GM21529 (cell line): ENCODE measurements around the gene PSAPL1.

Source experiments
- ATAC-seq: cut with Tn5 transposase; IDR thresholded peaks from one replicate; pipeline ENCODE4 v1.9.1; 2021; ENCODE audit not compliant: unreplicated experiment

The PSAPL1 gene

GRCh38 chr4:7432531-7433375 lies 2.0 kb downstream of the PSAPL1 start:
- no peak for ATAC-seq

GRCh38 chr4:7431696-7432530 lies 2.8 kb downstream of the PSAPL1 start:
- no peak for ATAC-seq

- no peak for ATAC-seq
Observed at GRCh38 chr4:7430965-7431695, 3.6 kb downstream of the PSAPL1 start.

GRCh38 chr4:7430368-7430964 lies 4.3 kb downstream of the PSAPL1 start:
- no peak for ATAC-seq

GRCh38 chr4:7429601-7430078 lies 5.1 kb downstream of the PSAPL1 start:
- ATAC-seq = no peak

GRCh38 chr4:7429069-7429416 lies 5.7 kb downstream of the PSAPL1 start:
- no peak for ATAC-seq

GRCh38 chr4:7428261-7429068 lies 6.3 kb downstream of the PSAPL1 start:
- no peak for ATAC-seq

GRCh38 chr4:7427831-7428260 lies 6.9 kb downstream of the PSAPL1 start:
- ATAC-seq = no peak

GRCh38 chr4:7427361-7427760 lies 7.4 kb downstream of the PSAPL1 start:
- ATAC-seq = no peak

GRCh38 chr4:7426525-7427171 lies 8.1 kb downstream of the PSAPL1 start:
- ATAC-seq = no peak

- no peak for ATAC-seq
Observed at GRCh38 chr4:7425591-7426468, 8.9 kb downstream of the PSAPL1 start.

- no peak for ATAC-seq
Observed at GRCh38 chr4:7425124-7425523, 9.6 kb downstream of the PSAPL1 start.

- ATAC-seq = no peak
Observed at GRCh38 chr4:7424553-7425111, 10.1 kb downstream of the PSAPL1 start.

GRCh38 chr4:7423801-7424552 lies 10.8 kb downstream of the PSAPL1 start:
- no peak for ATAC-seq

- ATAC-seq = no peak
Observed at GRCh38 chr4:7423391-7423790, 11.3 kb downstream of the PSAPL1 start.

- no peak for ATAC-seq
Observed at GRCh38 chr4:7422898-7423180, 11.9 kb downstream of the PSAPL1 start.

GRCh38 chr4:7422151-7422897 lies 12.4 kb downstream of the PSAPL1 start:
- no peak for ATAC-seq
